AG09309 (cell line): ENCODE data around the gene ADGRE2.

Experiments
- DNase-seq: peaks from one replicate; pipeline ENCODE4 v3.0.0-alpha.2; 2010; ENCODE audit warnings: low read depth
- H3K4me3 ChIP-seq: 2 replicates; pipeline ENCODE4 v1.5.1; 2011; ENCODE audit warnings: mild to moderate bottlenecking, low read depth, low read length, moderate library complexity; ENCODE audit not compliant: control insufficient read depth
- TF ChIP-seq, protein P1 (sequence below): IDR thresholded peaks from 2 replicates; pipeline ENCODE4 v1.5.1; 2011; ENCODE audit warnings: mild to moderate bottlenecking, low read depth, low read length, inconsistent platforms; ENCODE audit not compliant: insufficient read depth, control insufficient read depth; ENCODE audit errors: missing control alignments

ADGRE2 gene

DNA sequence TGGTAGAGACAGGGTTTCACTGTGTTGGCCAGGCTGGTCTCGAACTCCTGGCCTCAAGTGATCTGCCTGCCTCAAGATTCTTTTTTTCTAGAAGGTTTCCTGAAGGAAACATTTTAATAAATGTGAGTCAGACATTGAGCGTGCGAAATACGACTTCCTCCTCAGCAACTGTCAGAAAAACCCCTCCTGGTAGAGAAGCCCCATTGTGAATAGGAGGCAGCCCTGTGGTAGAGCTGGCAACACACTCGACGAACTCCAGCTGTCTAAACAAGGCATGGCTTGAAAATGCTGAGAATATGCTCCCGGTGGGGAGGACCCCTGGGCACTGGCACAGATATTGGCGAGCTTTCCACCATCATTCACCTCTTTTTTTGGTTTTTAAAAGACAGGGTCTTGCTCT, 78.7 kb downstream of the ADGRE2 start:
- TF ChIP-seq, protein P1, sequence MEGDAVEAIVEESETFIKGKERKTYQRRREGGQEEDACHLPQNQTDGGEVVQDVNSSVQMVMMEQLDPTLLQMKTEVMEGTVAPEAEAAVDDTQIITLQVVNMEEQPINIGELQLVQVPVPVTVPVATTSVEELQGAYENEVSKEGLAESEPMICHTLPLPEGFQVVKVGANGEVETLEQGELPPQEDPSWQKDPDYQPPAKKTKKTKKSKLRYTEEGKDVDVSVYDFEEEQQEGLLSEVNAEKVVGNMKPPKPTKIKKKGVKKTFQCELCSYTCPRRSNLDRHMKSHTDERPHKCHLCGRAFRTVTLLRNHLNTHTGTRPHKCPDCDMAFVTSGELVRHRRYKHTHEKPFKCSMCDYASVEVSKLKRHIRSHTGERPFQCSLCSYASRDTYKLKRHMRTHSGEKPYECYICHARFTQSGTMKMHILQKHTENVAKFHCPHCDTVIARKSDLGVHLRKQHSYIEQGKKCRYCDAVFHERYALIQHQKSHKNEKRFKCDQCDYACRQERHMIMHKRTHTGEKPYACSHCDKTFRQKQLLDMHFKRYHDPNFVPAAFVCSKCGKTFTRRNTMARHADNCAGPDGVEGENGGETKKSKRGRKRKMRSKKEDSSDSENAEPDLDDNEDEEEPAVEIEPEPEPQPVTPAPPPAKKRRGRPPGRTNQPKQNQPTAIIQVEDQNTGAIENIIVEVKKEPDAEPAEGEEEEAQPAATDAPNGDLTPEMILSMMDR = no peak
- no peak overlapping the region for H3K4me3 ChIP-seq
- DNase-seq = no peak

DNA sequence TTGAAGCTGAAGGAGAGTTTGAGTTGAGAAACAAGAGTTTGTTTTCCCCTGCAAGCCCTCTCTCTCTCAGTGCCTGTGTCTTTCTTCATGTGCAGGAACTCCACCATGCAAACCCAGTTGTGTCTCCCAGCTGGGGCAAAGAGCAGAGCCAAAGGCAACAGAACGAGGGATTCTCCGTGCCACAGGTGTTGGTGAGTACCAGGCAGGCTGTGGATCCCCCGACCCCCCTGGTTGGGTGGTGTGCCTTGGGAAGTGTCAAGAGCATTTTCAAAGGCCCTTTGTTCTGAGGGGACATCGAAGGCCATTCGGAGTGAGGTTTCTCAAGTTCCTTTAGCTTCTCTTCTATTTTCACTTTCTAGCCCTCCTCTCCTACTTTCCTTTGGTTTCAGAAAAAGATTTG, 82.9 kb downstream of the ADGRE2 start:
- DNase-seq = no peak
- no peak overlapping the region for H3K4me3 ChIP-seq
- TF ChIP-seq, protein P1 = no peak

DNA sequence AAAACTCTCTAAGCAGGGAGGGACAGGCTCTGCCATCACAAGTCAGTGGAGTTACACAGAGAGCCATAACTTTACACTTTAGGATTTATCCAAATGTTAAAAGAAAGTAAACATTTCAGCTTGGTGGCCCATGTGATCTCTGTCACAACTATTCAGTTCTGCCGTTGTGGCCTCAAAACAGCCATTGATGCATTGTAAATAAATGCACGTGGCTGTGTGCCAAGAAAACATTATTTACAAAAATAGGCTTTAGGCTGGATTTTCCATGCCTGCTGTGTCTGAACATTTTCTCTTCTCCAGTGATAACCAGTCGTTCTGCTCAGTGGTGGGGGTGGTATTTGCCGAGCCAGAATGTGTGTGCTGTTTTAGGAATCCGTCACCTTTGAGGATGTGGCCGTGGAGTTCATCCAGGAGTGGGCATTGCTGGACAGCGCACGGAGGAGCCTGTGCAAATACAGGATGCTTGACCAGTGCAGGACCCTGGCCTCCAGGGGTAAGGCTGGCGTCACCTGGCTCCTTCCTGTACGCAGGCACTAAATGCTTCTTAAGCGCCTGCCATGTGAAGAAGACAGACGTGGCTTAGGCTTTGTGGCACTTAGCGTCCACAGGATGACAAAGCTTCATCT, 83.6 kb downstream of the ADGRE2 start:
- no peak for DNase-seq
- no peak overlapping the region for H3K4me3 ChIP-seq
- TF ChIP-seq, protein P1 = no peak

DNA sequence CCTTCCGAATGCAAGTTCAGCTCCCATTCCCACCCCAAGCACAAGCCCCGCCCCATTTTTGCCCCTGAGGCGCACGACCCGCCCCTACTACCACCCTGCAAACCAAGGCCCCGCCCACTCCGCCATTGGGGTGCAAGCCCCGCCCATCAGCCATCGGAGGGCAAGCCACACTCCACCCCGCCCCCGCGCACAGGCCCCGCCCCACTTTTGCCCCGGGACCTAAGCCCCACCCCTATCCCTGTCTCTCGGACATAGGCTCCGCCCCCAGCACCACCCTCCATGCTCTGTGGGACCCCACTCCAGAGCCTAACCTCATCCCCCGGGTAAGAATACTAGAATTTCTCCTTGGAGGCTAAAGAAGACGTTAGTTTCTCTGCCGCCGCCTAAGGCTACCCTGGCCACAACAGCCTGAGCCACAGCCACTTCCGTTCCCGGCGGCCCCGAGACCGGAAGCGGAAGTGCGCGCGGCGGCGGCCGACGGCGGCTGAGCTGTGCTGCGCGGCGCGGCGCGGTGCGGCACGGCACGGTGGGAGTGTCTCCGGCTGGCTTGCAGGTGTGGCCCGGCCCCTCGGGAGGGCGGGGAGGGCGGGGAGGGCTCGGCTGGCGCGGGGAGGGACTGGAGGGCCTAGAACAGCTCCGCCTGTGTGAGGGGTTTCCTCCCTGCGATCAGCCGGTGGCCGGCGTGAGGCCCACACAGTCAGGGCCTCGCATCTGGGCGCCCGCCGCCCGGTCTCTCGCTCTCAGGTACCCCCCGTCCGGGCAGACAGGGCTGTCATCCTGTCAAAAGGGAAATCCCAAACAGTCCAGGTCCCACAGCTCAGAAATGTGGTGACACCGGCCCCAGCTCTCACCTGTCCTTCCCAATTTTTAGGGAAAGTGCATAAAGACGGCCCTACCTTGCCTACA, 88.5 kb downstream of the ADGRE2 start, which contains the start of gene ZNF333:
ZNF333 (plus strand) TSS at position 451 of the 906 bp plus-strand sequence. CDS start 3,444 bp downstream, outside the sequence.
- TF ChIP-seq, protein P1 = no peak
- DNase-seq = peak; percentile 21
- H3K4me3 ChIP-seq = peak within 1 kb of the TSS; percentile 97

DNA sequence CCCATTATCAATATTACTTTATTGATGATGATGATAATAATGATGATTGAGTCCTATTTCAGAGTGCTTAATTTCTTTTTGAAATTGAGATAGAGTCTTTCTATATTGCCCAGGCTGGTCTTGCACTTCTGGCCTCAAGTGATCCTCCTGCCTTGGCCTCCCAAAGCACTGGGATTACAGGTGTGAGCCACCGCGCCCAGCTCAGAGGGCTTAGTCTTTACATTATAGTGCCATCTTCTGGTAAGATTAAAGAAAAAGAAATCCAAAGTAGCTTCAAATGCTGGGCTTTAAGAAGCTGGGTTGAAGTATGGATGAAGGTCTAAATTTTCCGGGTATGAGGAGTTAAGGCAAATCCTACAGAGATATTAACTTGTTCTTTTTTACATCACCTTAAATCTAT, 91.9 kb downstream of the ADGRE2 start:
- TF ChIP-seq, protein P1 = no peak
- DNase-seq = no peak
- no peak overlapping the region for H3K4me3 ChIP-seq

DNA sequence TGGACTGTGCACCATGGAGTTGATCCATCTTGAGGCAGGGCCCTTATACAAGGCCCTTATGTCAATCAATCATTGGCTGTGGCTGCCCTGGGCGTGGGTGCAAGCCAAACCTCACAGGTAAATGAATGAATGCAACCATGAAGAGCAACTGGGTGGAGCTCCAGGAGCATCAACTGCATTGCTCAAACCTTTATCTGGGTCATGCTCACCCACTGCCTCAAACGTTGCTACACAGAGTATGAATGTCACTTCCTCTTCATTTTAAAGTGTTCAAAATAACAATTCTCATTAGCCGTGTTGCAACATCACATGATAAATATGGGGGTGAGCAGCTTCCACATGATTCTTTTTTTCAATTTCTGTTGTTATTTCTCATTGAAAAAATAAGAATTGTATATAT, 94.9 kb downstream of the ADGRE2 start:
- H3K4me3 ChIP-seq = no peak overlapping the region
- TF ChIP-seq, protein P1 = no peak
- no peak for DNase-seq
